IMR-90 (cell line): ENCODE data around the gene MAN2A1.

Experiments
- CEBPB ChIP-seq: IDR thresholded peaks from 2 replicates; pipeline ENCODE4 v1.6.1; 2012; ENCODE audit warnings: low read depth, low read length, improper control_type of control experiment
- MAFK ChIP-seq: IDR thresholded peaks from 2 replicates; pipeline ENCODE4 v1.6.1; 2012; ENCODE audit warnings: low read depth, low read length, improper control_type of control experiment
- MAZ ChIP-seq: IDR thresholded peaks from 2 replicates; pipeline ENCODE4 v1.6.1; 2012; ENCODE audit warnings: low read depth, mild to moderate bottlenecking, low read length, improper control_type of control experiment, moderate library complexity, borderline replicate concordance
- MXI1 ChIP-seq: IDR thresholded peaks from 2 replicates; pipeline ENCODE4 v1.6.1; 2012; ENCODE audit warnings: low read depth, mild to moderate bottlenecking, low read length, moderate library complexity, borderline replicate concordance
- NFE2L2 ChIP-seq: fragments of 150-350 bp; IDR thresholded peaks from 2 replicates; pipeline ENCODE4 v1.6.1; 2016; ENCODE audit warnings: low read depth, mild to moderate bottlenecking, low read length
- POLR2A ChIP-seq: IDR thresholded peaks from 2 replicates; pipeline ENCODE4 v1.6.1; 2012; ENCODE audit warnings: mild to moderate bottlenecking, low read depth, low read length
- RAD21 ChIP-seq: IDR thresholded peaks from 2 replicates; pipeline ENCODE4 v1.6.1; 2012; ENCODE audit warnings: low read length, improper control_type of control experiment
- RCOR1 ChIP-seq: IDR thresholded peaks from 2 replicates; pipeline ENCODE4 v1.6.1; 2012; ENCODE audit warnings: mild to moderate bottlenecking, low read length, improper control_type of control experiment; ENCODE audit not compliant: insufficient replicate concordance
- RFX5 ChIP-seq: IDR thresholded peaks from 2 replicates; pipeline ENCODE4 v1.8.0; 2012; ENCODE audit warnings: low read depth, mild to moderate bottlenecking, low read length, moderate library complexity
- SMC3 ChIP-seq: fragments of 150-350 bp; IDR thresholded peaks from 2 replicates; pipeline ENCODE4 v1.6.1; 2016; ENCODE audit warnings: low read depth, mild to moderate bottlenecking, antibody characterized with exemption, low read length, moderate library complexity
- TF ChIP-seq, protein P1 (sequence below): conservative IDR thresholded peaks from 2 replicates; pipeline ENCODE4 v1.5.1; 2012; ENCODE audit warnings: mild to moderate bottlenecking, low read depth, low read length, improper control_type of control experiment
- TF ChIP-seq, protein P2 (sequence below): fragments of 150-350 bp; IDR thresholded peaks from 2 replicates; pipeline ENCODE4 v1.6.1; 2016; ENCODE audit warnings: low read depth, mild to moderate bottlenecking, low read length, moderate library complexity, borderline replicate concordance

DNA sequence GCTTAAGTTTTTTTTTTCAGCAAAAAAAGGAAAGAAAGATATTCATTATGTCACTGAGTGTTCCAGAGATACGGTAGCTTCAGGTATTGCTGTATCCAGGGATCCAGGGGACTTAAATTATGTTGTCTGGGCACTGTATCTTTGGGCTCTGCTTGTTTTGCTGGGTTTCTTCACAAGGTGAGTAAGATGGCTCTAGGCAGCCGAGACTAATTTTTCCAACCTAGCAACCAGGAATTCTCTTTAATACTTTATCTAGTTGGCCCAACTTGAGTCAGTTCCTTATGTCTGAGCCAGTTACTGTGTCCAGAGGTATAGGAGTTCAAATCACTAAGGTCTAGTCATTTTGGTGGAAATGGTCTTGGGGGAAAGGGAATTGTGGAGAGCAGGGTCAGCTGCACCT is 66.0 kb downstream of the MAN2A1 start:
- TF ChIP-seq, protein P1, sequence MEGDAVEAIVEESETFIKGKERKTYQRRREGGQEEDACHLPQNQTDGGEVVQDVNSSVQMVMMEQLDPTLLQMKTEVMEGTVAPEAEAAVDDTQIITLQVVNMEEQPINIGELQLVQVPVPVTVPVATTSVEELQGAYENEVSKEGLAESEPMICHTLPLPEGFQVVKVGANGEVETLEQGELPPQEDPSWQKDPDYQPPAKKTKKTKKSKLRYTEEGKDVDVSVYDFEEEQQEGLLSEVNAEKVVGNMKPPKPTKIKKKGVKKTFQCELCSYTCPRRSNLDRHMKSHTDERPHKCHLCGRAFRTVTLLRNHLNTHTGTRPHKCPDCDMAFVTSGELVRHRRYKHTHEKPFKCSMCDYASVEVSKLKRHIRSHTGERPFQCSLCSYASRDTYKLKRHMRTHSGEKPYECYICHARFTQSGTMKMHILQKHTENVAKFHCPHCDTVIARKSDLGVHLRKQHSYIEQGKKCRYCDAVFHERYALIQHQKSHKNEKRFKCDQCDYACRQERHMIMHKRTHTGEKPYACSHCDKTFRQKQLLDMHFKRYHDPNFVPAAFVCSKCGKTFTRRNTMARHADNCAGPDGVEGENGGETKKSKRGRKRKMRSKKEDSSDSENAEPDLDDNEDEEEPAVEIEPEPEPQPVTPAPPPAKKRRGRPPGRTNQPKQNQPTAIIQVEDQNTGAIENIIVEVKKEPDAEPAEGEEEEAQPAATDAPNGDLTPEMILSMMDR, result no peak
- no peak for TF ChIP-seq RAD21
- TF ChIP-seq RCOR1, result no peak
- TF ChIP-seq, protein P2, sequence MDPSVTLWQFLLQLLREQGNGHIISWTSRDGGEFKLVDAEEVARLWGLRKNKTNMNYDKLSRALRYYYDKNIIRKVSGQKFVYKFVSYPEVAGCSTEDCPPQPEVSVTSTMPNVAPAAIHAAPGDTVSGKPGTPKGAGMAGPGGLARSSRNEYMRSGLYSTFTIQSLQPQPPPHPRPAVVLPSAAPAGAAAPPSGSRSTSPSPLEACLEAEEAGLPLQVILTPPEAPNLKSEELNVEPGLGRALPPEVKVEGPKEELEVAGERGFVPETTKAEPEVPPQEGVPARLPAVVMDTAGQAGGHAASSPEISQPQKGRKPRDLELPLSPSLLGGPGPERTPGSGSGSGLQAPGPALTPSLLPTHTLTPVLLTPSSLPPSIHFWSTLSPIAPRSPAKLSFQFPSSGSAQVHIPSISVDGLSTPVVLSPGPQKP, result no peak
- no peak for TF ChIP-seq POLR2A
- no peak for TF ChIP-seq NFE2L2
- no peak for TF ChIP-seq CEBPB
- TF ChIP-seq SMC3, result no peak
- no peak for TF ChIP-seq MAFK
- TF ChIP-seq MXI1, result no peak
- TF ChIP-seq MAZ, result no peak
- no peak for TF ChIP-seq RFX5
